GM21717 (cell line): Measurements from ENCODE around the gene OR52B6.
"Not testable (repeated sequence)": the region's sequence is repeated elsewhere in the genome, so short reads cannot be mapped to it uniquely, and the experiment has no call there.

ENCODE experiments used
- ATAC-seq: cut with Tn5 transposase; IDR thresholded peaks from one replicate; pipeline ENCODE4 v1.9.1; 2021; ENCODE audit warnings: mild to moderate bottlenecking, moderate library complexity; ENCODE audit not compliant: unreplicated experiment

OR52B6 gene

GRCh38 chr11:5593146-5593545 lies 12.5 kb downstream of the OR52B6 start:
- no peak for ATAC-seq

- ATAC-seq: no peak
Observed at GRCh38 chr11:5596607-5597201, 16.0 kb downstream of the OR52B6 start, which contains the start of gene TRIM6. Gene TRIM6 (plus strand): TSS chr11:5596637. CDS start chr11:5596898, 261 bp downstream.

GRCh38 chr11:5597953-5598352 lies 17.3 kb downstream of the OR52B6 start:
- ATAC-seq: no peak

GRCh38 chr11:5600374-5600851 lies 19.7 kb downstream of the OR52B6 start:
- ATAC-seq: peak; percentile 91

GRCh38 chr11:5602791-5603190 lies 22.1 kb downstream of the OR52B6 start:
- ATAC-seq: not testable (repeated sequence)

- no peak for ATAC-seq
Observed at GRCh38 chr11:5603326-5603725, 22.6 kb downstream of the OR52B6 start.

GRCh38 chr11:5604896-5605295 lies 24.2 kb downstream of the OR52B6 start:
- ATAC-seq: no peak

GRCh38 chr11:5605849-5606248 lies 25.2 kb downstream of the OR52B6 start:
- no peak for ATAC-seq

GRCh38 chr11:5608808-5609207 lies 28.1 kb downstream of the OR52B6 start:
- ATAC-seq: no peak

GRCh38 chr11:5610446-5610845 lies 29.8 kb downstream of the OR52B6 start:
- ATAC-seq: no peak

- ATAC-seq: no peak
Observed at GRCh38 chr11:5611627-5612026, 30.9 kb downstream of the OR52B6 start.

GRCh38 chr11:5618807-5619206 lies 38.1 kb downstream of the OR52B6 start:
- ATAC-seq: no peak

- ATAC-seq: no peak
Observed at GRCh38 chr11:5620651-5621521, 40.2 kb downstream of the OR52B6 start.

GRCh38 chr11:5621580-5621979 lies 40.9 kb downstream of the OR52B6 start:
- no peak for ATAC-seq

- ATAC-seq: no peak
Observed at GRCh38 chr11:5622802-5623201, 42.1 kb downstream of the OR52B6 start.

GRCh38 chr11:5624489-5625279 lies 44.0 kb downstream of the OR52B6 start, which contains the start of gene TRIM34:
Gene TRIM34 (plus strand): TSS chr11:5625001. CDS start chr11:5632332, 7,331 bp downstream.
- peak; percentile 98 for ATAC-seq

- peak; percentile 3 for ATAC-seq
Observed at GRCh38 chr11:5625281-5625680, 44.6 kb downstream of the OR52B6 start.

GRCh38 chr11:5626196-5626595 lies 45.5 kb downstream of the OR52B6 start:
- ATAC-seq: no peak

GRCh38 chr11:5631417-5631816 lies 50.7 kb downstream of the OR52B6 start:
- peak; percentile 19 for ATAC-seq
